ENCODE measurements around the gene YPEL2.

DNA sequence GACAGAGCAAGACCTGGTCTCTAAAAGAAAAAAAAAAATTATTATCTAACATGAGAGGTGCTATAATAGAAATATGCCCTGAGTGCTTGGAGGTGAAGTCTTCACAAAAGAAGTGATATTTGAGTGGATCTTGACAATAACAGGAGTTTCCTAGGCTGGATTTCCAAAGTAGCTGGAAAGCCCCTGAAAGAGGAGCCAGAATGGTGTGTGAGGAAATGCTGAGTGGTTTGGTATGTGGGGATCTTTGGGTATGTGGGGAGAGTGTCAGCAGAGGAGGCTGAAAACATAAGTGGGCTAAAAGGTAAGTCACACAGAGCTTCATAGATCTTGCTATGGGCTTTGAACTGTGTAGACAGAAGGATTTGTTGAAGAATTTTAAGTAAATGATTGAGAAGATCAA is 100.1 kb downstream of the YPEL2 start:
- TF ChIP-seq, protein P1, sequence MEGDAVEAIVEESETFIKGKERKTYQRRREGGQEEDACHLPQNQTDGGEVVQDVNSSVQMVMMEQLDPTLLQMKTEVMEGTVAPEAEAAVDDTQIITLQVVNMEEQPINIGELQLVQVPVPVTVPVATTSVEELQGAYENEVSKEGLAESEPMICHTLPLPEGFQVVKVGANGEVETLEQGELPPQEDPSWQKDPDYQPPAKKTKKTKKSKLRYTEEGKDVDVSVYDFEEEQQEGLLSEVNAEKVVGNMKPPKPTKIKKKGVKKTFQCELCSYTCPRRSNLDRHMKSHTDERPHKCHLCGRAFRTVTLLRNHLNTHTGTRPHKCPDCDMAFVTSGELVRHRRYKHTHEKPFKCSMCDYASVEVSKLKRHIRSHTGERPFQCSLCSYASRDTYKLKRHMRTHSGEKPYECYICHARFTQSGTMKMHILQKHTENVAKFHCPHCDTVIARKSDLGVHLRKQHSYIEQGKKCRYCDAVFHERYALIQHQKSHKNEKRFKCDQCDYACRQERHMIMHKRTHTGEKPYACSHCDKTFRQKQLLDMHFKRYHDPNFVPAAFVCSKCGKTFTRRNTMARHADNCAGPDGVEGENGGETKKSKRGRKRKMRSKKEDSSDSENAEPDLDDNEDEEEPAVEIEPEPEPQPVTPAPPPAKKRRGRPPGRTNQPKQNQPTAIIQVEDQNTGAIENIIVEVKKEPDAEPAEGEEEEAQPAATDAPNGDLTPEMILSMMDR (IDR thresholded peaks at IDR 0.05; ENCODE audit: extremely low read depth in 1 of 2, insufficient read depth in 1 of 2, low read depth in 1 of 2, low read length in 2 of 2), result no peak
- TF ChIP-seq EZH2 (IDR thresholded peaks at IDR 0.05; ENCODE audit: borderline replicate concordance, low read depth, low read length, severe bottlenecking) (no peak), GATA2 (IDR thresholded peaks at IDR 0.05; ENCODE audit: insufficient read depth, insufficient read length, low read depth, low read length) (no peak), POLR2AphosphoS5 (IDR thresholded peaks at IDR 0.05; ENCODE audit: insufficient read depth, low read depth, low read length) (no peak), POLR2A (IDR thresholded peaks at IDR 0.05; ENCODE audit: low read depth, low read length) (no peak), MYC (IDR thresholded peaks at IDR 0.05; ENCODE audit: low read depth, low read length) (no peak), MAX (IDR thresholded peaks at IDR 0.05; ENCODE audit: insufficient read depth, insufficient read length) (no peak)
